ENCODE data around the gene TBCB. TPM values are rescaled to one million over a fixed set of nuclear protein-coding genes. Genes with fewer than 3 reads are reported as not detected.
A peak's percentile ranks its signal among the peaks of the same experiment; 100 is the strongest.

The TBCB gene
- total and polyA plus RNA-seq, 5 donors: 76.8 to 101 (median 83.7) TPM

- H3K9me3 ChIP-seq (ENCODE audit: control insufficient read depth, low read length): no peaks in the 10 kb centered on the region
- DNase-seq: no peak
- no peaks in the 10 kb centered on the region for H3K27me3 ChIP-seq (ENCODE audit: control insufficient read depth, insufficient read depth)
- ATAC-seq: no peak
- intact Hi-C loops (cut with DNase I): no loop called here
- WGBS: 87% methylated on average over 27 of the region's 27 CpGs
- H3K27ac ChIP-seq (ENCODE audit: low read length): no peak overlapping the region
- peaks cover 2% of the 10 kb centered on the region for H3K4me1 ChIP-seq (ENCODE audit: control insufficient read depth, insufficient read depth, low read length)
- H3K4me3 ChIP-seq (ENCODE audit: low read length): no peak overlapping the region
Observed at GRCh38 chr19:36101550-36102327, 13.5 kb upstream of the TBCB start.

GRCh38 chr19:36103040-36103626 is 12.1 kb upstream of the TBCB start:
- peaks cover 2% of the 10 kb centered on the region for H3K4me1 ChIP-seq (ENCODE audit: control insufficient read depth, insufficient read depth, low read length)
- DNase-seq (no peak), ATAC-seq (no peak)
- intact Hi-C loops (cut with DNase I): no loop called here
- no peak overlapping the region for H3K4me3 ChIP-seq (ENCODE audit: low read length)
- H3K27me3 ChIP-seq (ENCODE audit: control insufficient read depth, insufficient read depth): no peaks in the 10 kb centered on the region
- H3K27ac ChIP-seq (ENCODE audit: low read length): no peak overlapping the region
- H3K9me3 ChIP-seq (ENCODE audit: control insufficient read depth, low read length): no peaks in the 10 kb centered on the region
- 92% methylated on average over 24 of the region's 24 CpGs for WGBS

- no peak overlapping the region for H3K27ac ChIP-seq (ENCODE audit: low read length)
- no peak overlapping the region for H3K4me3 ChIP-seq (ENCODE audit: low read length)
- intact Hi-C loops (cut with DNase I): no loop called here
- no peaks in the 10 kb centered on the region for H3K9me3 ChIP-seq (ENCODE audit: control insufficient read depth, low read length)
- DNase-seq (no peak), ATAC-seq (no peak)
- peaks cover 2% of the 10 kb centered on the region for H3K4me1 ChIP-seq (ENCODE audit: control insufficient read depth, insufficient read depth, low read length)
- WGBS: 92% methylated on average over 12 of the region's 12 CpGs
- no peaks in the 10 kb centered on the region for H3K27me3 ChIP-seq (ENCODE audit: control insufficient read depth, insufficient read depth)
Observed at GRCh38 chr19:36103842-36104552, 11.3 kb upstream of the TBCB start.

- Histone ChIP-seq H3K9me3 (ENCODE audit: control insufficient read depth, low read length) (no peaks in the 10 kb centered on the region), H3K27me3 (ENCODE audit: control insufficient read depth, insufficient read depth) (no peaks in the 10 kb centered on the region), H3K4me1 (ENCODE audit: control insufficient read depth, insufficient read depth, low read length) (no peaks in the 10 kb centered on the region), H3K4me3 (ENCODE audit: low read length) (no peak overlapping the region), H3K27ac (ENCODE audit: low read length) (no peak overlapping the region)
- 84% methylated on average over 6 of the region's 6 CpGs for WGBS
- intact Hi-C loops (cut with DNase I): no loop called here
- DNase-seq: no peak
- ATAC-seq: no peak
Observed at GRCh38 chr19:36106441-36106840, 8.8 kb upstream of the TBCB start.

GRCh38 chr19:36106991-36107390 is 8.3 kb upstream of the TBCB start:
- no peak overlapping the region for H3K27ac ChIP-seq (ENCODE audit: low read length)
- no peaks in the 10 kb centered on the region for H3K9me3 ChIP-seq (ENCODE audit: control insufficient read depth, low read length)
- WGBS: 92% methylated on average over 5 of the region's 5 CpGs
- intact Hi-C loops (cut with DNase I): no loop called here
- no peak for ATAC-seq
- H3K4me3 ChIP-seq (ENCODE audit: low read length): no peak overlapping the region
- no peaks in the 10 kb centered on the region for H3K27me3 ChIP-seq (ENCODE audit: control insufficient read depth, insufficient read depth)
- H3K4me1 ChIP-seq (ENCODE audit: control insufficient read depth, insufficient read depth, low read length): no peaks in the 10 kb centered on the region
- DNase-seq: no peak

- Histone ChIP-seq H3K27ac (ENCODE audit: low read length) (no peak overlapping the region), H3K4me1 (ENCODE audit: control insufficient read depth, insufficient read depth, low read length) (no peaks in the 10 kb centered on the region), H3K4me3 (ENCODE audit: low read length) (no peak overlapping the region), H3K27me3 (ENCODE audit: control insufficient read depth, insufficient read depth) (no peaks in the 10 kb centered on the region), H3K9me3 (ENCODE audit: control insufficient read depth, low read length) (no peaks in the 10 kb centered on the region)
- 99% methylated on average over 3 of the region's 3 CpGs for WGBS
- ATAC-seq: no peak
- DNase-seq: no peak
- intact Hi-C loops (cut with DNase I): no loop called here
Observed at GRCh38 chr19:36108684-36109083, 6.6 kb upstream of the TBCB start.

- Histone ChIP-seq H3K27ac (ENCODE audit: low read length) (no peak within 1 kb of the TSS), H3K9me3 (ENCODE audit: control insufficient read depth, low read length) (no peaks in the 10 kb centered on the region)
- intact Hi-C loops (cut with DNase I): loop anchor here in 2 of 4 donors (5.0 to 10.0 kb wide), 3 partner anchors 46 to 116 kb away; partner anchors contain the start of gene SDHAF1 (in 1 of the 2)
Observed at GRCh38 chr19:36110487-36111199, 4.6 kb upstream of the TBCB start, which contains the start of gene OVOL3. Gene OVOL3, plus strand, starts transcription at chr19:36111143. Its CDS starts 60 bp downstream, at chr19:36111203.

GRCh38 chr19:36111200-36111539 is 4.1 kb upstream of the TBCB start:
- WGBS: 77% methylated on average over 13 of the region's 13 CpGs
- DNase-seq: no peak
- ATAC-seq: no peak
- no peak overlapping the region for H3K4me3 ChIP-seq (ENCODE audit: low read length)
- H3K27ac ChIP-seq (ENCODE audit: low read length): no peak overlapping the region
- intact Hi-C loops (cut with DNase I): loop anchor here in 2 of 4 donors (5.0 to 10.0 kb wide), 3 partner anchors 46 to 116 kb away; partner anchors contain the start of gene SDHAF1 (in 1 of the 2)
- H3K27me3 ChIP-seq (ENCODE audit: control insufficient read depth, insufficient read depth): no peaks in the 10 kb centered on the region
- no peaks in the 10 kb centered on the region for H3K4me1 ChIP-seq (ENCODE audit: control insufficient read depth, insufficient read depth, low read length)
- no peaks in the 10 kb centered on the region for H3K9me3 ChIP-seq (ENCODE audit: control insufficient read depth, low read length)

More at GRCh38 chr19:36110487-36111199, 4.6 kb upstream of the TBCB start, which contains the start of gene OVOL3:
- Histone ChIP-seq H3K4me3 (ENCODE audit: low read length) (no peak within 1 kb of the TSS), H3K27me3 (ENCODE audit: control insufficient read depth, insufficient read depth) (no peaks in the 10 kb centered on the region), H3K4me1 (ENCODE audit: control insufficient read depth, insufficient read depth, low read length) (no peaks in the 10 kb centered on the region)
- ATAC-seq: no peak
- DNase-seq: no peak
- 44% methylated on average over 1 of the region's 1 CpG for WGBS

- intact Hi-C loops (cut with DNase I): loop anchor here in 2 of 4 donors (5.0 to 10.0 kb wide), 3 partner anchors 48 to 118 kb away; partner anchors contain the start of gene SDHAF1 (in 1 of the 2)
- Histone ChIP-seq H3K4me1 (ENCODE audit: control insufficient read depth, insufficient read depth, low read length) (no peaks in the 10 kb centered on the region), H3K9me3 (ENCODE audit: control insufficient read depth, low read length) (no peaks in the 10 kb centered on the region), H3K27ac (ENCODE audit: low read length) (no peak overlapping the region), H3K4me3 (ENCODE audit: low read length) (no peak overlapping the region), H3K27me3 (ENCODE audit: control insufficient read depth, insufficient read depth) (no peaks in the 10 kb centered on the region)
- ATAC-seq (no peak), DNase-seq (no peak)
- WGBS: 95% methylated on average over 10 of the region's 10 CpGs
Observed at GRCh38 chr19:36112678-36113077, 2.6 kb upstream of the TBCB start.

- Histone ChIP-seq H3K4me3 (ENCODE audit: low read length) (no peak overlapping the region), H3K27ac (ENCODE audit: low read length) (no peak overlapping the region), H3K9me3 (ENCODE audit: control insufficient read depth, low read length) (no peaks in the 10 kb centered on the region), H3K27me3 (ENCODE audit: control insufficient read depth, insufficient read depth) (no peaks in the 10 kb centered on the region), H3K4me1 (ENCODE audit: control insufficient read depth, insufficient read depth, low read length) (no peaks in the 10 kb centered on the region)
- intact Hi-C loops (cut with DNase I): loop anchor here in 2 of 4 donors (5.0 to 10.0 kb wide), 3 partner anchors 49 to 119 kb away; partner anchors contain the start of gene SDHAF1 (in 1 of the 2)
- WGBS: 94% methylated on average over 34 of the region's 34 CpGs
- ATAC-seq (no peak), DNase-seq (peak in 1 of 3 donors; percentile 69)
Observed at GRCh38 chr19:36113425-36113824, 1.8 kb upstream of the TBCB start.

All from right cardiac atrium (tissue), 5 donors.